HEK293T (cell line): ENCODE data around the gene ZNF287.

Experiments used
- ARNT ChIP-seq: fragments of 450-650 bp; IDR thresholded peaks from 2 replicates; pipeline ENCODE4 v1.6.1; 2017; ENCODE audit warnings: mild to moderate bottlenecking
- BHLHE40 ChIP-seq: fragments of 450-650 bp; IDR thresholded peaks from 2 replicates; pipeline ENCODE4 v1.6.1; 2016; ENCODE audit warnings: mild to moderate bottlenecking, moderate library complexity, borderline replicate concordance
- CTBP1 ChIP-seq: fragments of 450-650 bp; IDR thresholded peaks from 2 replicates; pipeline ENCODE4 v1.6.1; 2016; ENCODE audit warnings: borderline replicate concordance
- ELF4 ChIP-seq: fragments of 450-650 bp; IDR thresholded peaks from 2 replicates; pipeline ENCODE4 v1.6.1; 2017; ENCODE audit warnings: antibody characterized with exemption
- FOXA1 ChIP-seq: fragments of 450-650 bp; IDR thresholded peaks from 2 replicates; pipeline ENCODE4 v1.6.1; 2016; ENCODE audit warnings: mild to moderate bottlenecking
- FOXK2 ChIP-seq: fragments of 450-650 bp; IDR thresholded peaks from 2 replicates; pipeline ENCODE4 v1.6.1; 2016; ENCODE audit warnings: mild to moderate bottlenecking
- FOXM1 ChIP-seq: fragments of 450-650 bp; IDR thresholded peaks from 2 replicates; pipeline ENCODE4 v1.6.1; 2017; ENCODE audit warnings: mild to moderate bottlenecking, borderline replicate concordance
- LEF1 ChIP-seq: fragments of 450-650 bp; IDR thresholded peaks from 2 replicates; pipeline ENCODE4 v1.6.1; 2017; ENCODE audit warnings: mild to moderate bottlenecking, borderline replicate concordance
- PKNOX1 ChIP-seq: fragments of 450-650 bp; IDR thresholded peaks from 2 replicates; pipeline ENCODE4 v1.6.1; 2016
- SP1 ChIP-seq: fragments of 450-650 bp; IDR thresholded peaks from 2 replicates; pipeline ENCODE4 v1.6.1; 2017
- SUZ12 ChIP-seq: fragments of 450-650 bp; IDR thresholded peaks from 2 replicates; pipeline ENCODE4 v1.6.1; 2016; ENCODE audit warnings: mild to moderate bottlenecking
- TARDBP ChIP-seq: fragments of 450-650 bp; IDR thresholded peaks from 2 replicates; pipeline ENCODE4 v1.6.1; 2016
- ZNF384 ChIP-seq: fragments of 450-650 bp; IDR thresholded peaks from 2 replicates; pipeline ENCODE4 v1.6.1; 2016

GRCh38 chr17:16519021-16519420 is 50.0 kb downstream of the ZNF287 start:
- no peak for TF ChIP-seq FOXA1
- TF ChIP-seq SUZ12 = no peak
- no peak for TF ChIP-seq BHLHE40
- no peak for TF ChIP-seq SP1
- no peak for TF ChIP-seq TARDBP
- TF ChIP-seq CTBP1 = no peak
- TF ChIP-seq LEF1 = no peak
- TF ChIP-seq FOXK2 = no peak
- no peak for TF ChIP-seq ZNF384
- no peak for TF ChIP-seq FOXM1
- TF ChIP-seq PKNOX1 = no peak
- TF ChIP-seq ELF4 = no peak
- TF ChIP-seq ARNT = no peak
